Esophagus muscularis mucosa (tissue), 3 donors: ENCODE data around the gene ZC3H15.
A peak's percentile ranks its signal among the peaks of the same experiment; 100 is the strongest.

Source experiments
- EP300 ChIP-seq: sonication (generic); formaldehyde crosslinking; IDR thresholded peaks from one replicate; pipeline ENCODE4 v1.6.1; 2017; ENCODE audit warnings: antibody characterized with exemption
- POLR2AphosphoS5 ChIP-seq, 2 donors: sonication (generic); formaldehyde crosslinking; IDR thresholded peaks; one replicate each; pipeline ENCODE4 v1.6.1; 2017; ENCODE audit warnings: antibody characterized with exemption in 2 of 2

DNA sequence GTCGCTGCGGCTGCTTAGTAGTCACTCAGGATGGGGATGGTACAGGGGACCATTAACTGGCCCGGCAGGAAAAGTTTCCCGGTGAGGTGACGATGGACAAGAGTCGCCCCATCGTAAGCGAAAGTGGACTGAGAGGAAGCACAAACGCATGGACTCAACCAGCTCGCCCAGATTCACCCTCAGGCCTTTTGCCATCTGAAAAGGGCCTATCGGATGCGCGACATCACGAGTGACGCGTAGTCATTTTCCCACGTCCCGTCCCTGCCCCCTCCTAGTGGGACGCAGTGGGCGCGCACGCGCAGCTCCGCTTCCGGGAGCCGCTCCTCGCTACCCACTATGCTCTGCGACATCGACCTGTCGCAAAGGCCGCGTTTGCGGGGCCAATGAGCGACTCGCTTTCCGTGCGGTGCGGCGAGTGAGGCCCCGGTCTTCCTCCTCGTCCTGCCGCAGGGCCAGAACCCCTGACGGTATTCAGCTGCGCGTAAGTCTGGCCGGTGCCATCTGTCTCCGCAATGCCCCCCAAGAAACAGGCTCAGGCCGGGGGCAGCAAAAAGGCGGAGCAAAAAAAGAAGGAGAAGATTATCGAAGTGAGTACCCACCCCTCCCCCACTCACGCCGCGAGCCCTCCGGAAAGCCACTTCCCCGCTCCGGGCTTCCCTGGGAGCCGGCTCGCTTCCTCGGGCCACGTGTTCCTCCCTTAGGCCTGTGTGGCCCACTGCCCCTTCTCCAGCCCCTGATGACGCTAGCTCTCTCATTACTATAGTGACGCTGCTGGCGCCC is at the start of gene ZC3H15:
- TF ChIP-seq POLR2AphosphoS5 (IDR thresholded peaks at IDR 0.05) (peak; percentile 96 to 98), EP300 (no peak)
